ENCODE results near the gene KCTD2.
"Not testable (repeated sequence)": the region's sequence is repeated elsewhere in the genome, so short reads cannot be mapped to it uniquely, and the experiment has no call there.

KCTD2 gene

DNA sequence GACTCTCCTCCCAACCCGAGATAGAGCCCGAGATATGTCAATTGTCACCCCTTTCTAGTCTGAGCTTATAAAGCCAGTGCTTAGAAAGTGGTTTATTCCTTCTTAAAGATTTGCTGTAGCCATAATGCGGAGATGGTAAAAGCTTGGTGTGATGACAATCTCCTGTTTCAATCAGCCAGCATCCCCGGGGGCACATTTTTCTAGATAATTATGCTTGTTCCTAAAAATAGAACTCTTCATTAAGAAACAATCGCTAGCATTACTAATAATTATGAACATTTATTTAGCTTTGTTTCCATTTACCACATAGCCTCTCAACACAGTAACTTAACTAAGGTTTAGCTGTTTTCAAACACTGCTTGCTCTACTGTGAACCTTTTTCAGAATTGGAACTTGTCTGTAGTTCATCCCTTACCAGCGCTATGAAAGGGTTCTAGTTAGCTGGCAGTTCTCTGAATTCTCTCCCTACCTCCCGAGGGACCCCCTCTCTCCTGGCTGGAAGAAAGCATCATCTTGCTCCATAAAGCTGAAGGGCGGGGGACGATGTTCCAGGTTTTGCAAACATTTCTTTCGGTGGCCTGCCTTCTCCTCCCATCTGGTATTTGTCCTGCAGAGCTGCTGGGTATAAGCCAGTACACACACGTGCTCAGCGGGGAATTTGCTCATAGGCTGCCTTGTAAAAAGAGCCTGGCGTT is 35.5 kb upstream of the KCTD2 start:
- peaks cover 5% of the 10 kb centered on the region for H3K36me3 Mint-ChIP-seq (ENCODE audit: low read depth)
- no peaks in the 10 kb centered on the region for H3K9me3 Mint-ChIP-seq
- peak overlapping the region; percentile 88 for H3K27ac Mint-ChIP-seq
- DNase-seq (no peak), ATAC-seq (no peak)
- H3K27me3 Mint-ChIP-seq, result no peaks in the 10 kb centered on the region
- H3K4me3 Mint-ChIP-seq, result peak overlapping the region; percentile 86
- H3K4me1 Mint-ChIP-seq, result peaks cover 35% of the 10 kb centered on the region

DNA sequence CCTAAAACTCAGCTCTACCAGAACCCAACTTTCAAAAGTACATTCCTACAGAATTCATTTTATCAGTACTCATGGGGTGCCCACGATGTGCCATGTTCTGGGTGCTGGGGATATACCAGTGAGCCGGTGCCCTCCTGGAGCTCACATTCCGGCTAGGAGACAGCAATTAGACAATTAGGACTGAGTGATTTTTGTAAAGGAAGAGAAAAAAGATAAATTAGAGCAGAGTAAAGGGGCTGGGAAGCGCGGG is 35.0 kb upstream of the KCTD2 start:
- H3K27ac Mint-ChIP-seq, result peak overlapping the region; percentile 88
- H3K27me3 Mint-ChIP-seq, result no peaks in the 10 kb centered on the region
- peaks cover 35% of the 10 kb centered on the region for H3K4me1 Mint-ChIP-seq
- peaks cover 9% of the 10 kb centered on the region for H3K36me3 Mint-ChIP-seq (ENCODE audit: low read depth)
- H3K9me3 Mint-ChIP-seq, result no peaks in the 10 kb centered on the region
- no peak for ATAC-seq
- DNase-seq, result no peak
- H3K4me3 Mint-ChIP-seq, result peak overlapping the region; percentile 86

DNA sequence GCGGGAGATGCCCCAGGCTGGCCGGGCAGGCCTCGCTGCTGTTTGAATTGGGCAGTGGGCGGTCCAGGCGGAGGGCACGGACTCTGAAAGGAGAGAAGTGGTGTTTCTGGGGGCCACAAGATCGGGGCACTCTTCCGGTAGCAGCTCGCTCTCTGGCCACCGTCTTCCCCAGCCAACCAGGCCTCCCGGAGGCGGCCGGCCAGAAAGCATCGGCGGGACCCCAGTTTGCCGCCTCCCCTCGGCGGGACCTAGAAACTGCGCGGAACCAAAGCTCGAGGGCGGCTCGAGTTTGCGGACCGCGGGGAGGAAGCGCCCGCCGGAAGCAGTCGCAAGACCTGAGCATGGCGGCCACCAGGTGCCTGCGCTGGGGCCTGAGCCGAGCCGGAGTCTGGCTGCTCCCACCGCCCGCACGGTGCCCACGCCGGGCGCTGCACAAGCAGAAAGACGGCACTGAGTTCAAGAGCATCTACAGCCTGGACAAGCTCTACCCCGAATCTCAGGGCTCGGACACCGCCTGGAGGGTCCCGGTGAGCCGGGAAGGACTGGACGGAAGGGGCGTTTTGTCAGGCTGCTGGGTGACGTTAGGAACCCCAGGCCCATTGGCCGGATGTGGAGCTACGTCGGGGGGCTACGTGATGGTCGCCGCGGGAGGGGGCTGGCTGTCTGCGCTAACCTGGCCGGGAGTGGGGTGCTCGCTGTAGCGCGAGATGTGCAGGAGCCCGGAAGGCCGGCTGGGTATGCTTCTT is 34.5 kb upstream of the KCTD2 start, which contains the start of gene MRPL58:
MRPL58 (plus strand) TSS at position 325 of the 746 bp plus-strand sequence; CDS start at position 342, 17 bp downstream.
- ATAC-seq, result peak; percentile 92
- Mint-ChIP-seq H3K9me3 (no peaks in the 10 kb centered on the region), H3K4me1 (peaks cover 35% of the 10 kb centered on the region), H3K27ac (peak within 1 kb of the TSS; percentile 88), H3K36me3 (ENCODE audit: low read depth) (peaks cover 9% of the 10 kb centered on the region), H3K4me3 (peak within 1 kb of the TSS; percentile 86), H3K27me3 (no peaks in the 10 kb centered on the region)
- DNase-seq, result peak; percentile 87

DNA sequence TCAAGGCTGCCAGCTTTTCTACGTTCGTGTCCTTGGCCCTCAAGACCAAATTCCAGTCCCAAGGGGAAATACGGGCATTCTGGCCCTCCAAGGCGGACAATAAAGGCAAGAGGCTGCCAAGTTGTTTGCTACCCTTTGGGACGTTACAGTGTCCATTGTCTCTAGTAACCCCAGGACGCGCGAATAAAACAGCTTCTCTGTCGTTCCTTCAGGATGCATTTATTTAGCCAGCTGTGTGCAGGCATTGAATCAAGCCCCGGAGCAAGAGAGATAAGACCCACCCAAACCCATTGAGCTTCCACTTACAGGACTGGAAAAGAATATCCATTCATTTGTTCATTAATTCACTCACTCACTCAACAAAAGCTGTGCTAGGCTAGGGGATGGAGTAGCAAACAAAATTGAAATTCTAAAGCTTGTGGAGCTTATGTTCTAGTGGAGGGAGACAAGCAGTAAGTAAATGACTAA is 33.9 kb upstream of the KCTD2 start:
- Mint-ChIP-seq H3K4me3 (peak overlapping the region; percentile 86), H3K9me3 (no peaks in the 10 kb centered on the region), H3K27me3 (no peaks in the 10 kb centered on the region), H3K36me3 (ENCODE audit: low read depth) (peaks cover 9% of the 10 kb centered on the region), H3K4me1 (peaks cover 35% of the 10 kb centered on the region), H3K27ac (peak overlapping the region; percentile 88)
- DNase-seq (no peak), ATAC-seq (no peak)

DNA sequence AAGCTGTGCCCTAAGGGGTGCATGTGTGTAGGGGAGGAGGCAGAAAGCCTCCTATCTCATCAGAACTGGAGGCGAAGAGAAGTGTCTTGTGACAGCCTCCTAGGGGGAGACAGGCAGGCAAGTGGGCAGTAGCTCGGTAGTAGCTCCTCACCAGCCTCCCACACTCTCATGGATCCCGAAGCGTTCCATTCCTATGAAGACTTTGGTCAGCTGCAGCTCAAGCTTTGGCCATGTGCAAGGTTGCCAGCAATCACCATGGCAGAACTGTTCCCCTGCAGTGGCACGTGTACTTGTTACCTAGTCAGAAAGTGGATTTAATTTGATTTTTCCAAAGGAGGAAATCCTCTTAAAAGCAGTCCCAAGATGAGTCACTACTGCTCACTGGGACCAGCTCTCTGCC is 27.9 kb upstream of the KCTD2 start:
- Mint-ChIP-seq H3K4me1 (peaks cover 8% of the 10 kb centered on the region), H3K9me3 (no peaks in the 10 kb centered on the region), H3K27ac (no peak overlapping the region), H3K27me3 (no peaks in the 10 kb centered on the region), H3K4me3 (no peak overlapping the region), H3K36me3 (ENCODE audit: low read depth) (peaks cover 39% of the 10 kb centered on the region)
- DNase-seq (no peak), ATAC-seq (no peak)

DNA sequence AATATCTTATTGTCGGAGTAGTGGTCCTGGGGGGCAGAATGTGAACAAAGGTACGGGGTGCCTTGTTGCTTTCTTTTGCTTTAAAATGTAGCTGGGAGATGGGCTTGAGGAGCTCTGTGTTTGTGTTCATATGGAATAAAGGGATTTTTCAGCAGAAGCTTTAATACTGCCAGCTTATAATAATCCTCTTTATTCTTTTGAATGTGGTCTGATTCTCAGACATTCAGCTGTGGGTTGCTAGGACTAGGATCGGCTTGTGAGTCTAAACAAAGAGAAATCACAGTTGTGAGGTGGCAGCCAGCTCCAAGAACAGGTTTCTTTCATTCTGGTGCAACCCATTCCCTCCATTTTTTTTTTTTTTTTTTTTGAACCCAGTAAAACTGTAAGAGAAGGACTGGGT is 27.3 kb upstream of the KCTD2 start:
- Mint-ChIP-seq H3K36me3 (ENCODE audit: low read depth) (peaks cover 41% of the 10 kb centered on the region), H3K9me3 (no peaks in the 10 kb centered on the region), H3K27me3 (no peaks in the 10 kb centered on the region), H3K27ac (no peak overlapping the region), H3K4me3 (no peak overlapping the region), H3K4me1 (peaks cover 7% of the 10 kb centered on the region)
- no peak for ATAC-seq
- DNase-seq, result no peak

DNA sequence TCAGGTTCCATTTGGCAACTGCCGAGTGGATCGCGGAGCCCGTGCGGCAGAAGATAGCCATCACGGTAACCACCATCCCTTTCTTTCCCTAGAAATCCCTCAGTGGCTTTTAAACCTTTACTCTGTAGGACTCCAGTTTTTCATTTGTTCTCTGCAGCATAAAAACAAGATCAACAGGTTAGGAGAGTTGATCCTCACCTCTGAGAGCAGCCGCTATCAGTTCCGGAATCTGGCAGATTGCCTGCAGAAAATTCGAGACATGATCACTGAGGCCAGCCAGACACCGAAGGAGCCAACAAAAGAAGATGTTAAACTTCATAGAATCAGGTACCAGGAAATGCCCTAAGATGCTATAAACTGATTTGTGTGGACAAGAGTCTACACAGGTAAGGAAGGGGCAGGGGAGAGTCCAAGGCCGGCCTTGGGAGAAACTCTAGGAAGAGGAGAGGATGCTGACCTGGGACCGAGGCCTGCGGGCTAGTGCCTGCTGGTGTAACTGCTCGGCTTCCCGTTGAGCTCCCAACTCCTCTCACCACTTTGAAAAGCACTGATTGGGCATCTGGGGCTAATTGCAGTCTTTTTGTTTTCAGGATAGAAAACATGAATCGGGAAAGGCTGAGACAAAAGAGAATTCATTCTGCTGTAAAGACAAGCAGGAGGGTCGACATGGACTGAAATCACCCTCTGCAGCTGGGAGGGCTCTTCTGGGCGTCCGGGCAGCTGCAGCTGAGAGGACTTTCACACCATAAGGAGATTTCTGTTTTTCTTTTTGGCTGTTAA is 26.5 kb upstream of the KCTD2 start:
- H3K4me3 Mint-ChIP-seq, result no peak overlapping the region
- H3K27me3 Mint-ChIP-seq, result no peaks in the 10 kb centered on the region
- H3K27ac Mint-ChIP-seq, result no peak overlapping the region
- peaks cover 10% of the 10 kb centered on the region for H3K4me1 Mint-ChIP-seq
- ATAC-seq (no peak), DNase-seq (no peak)
- no peaks in the 10 kb centered on the region for H3K9me3 Mint-ChIP-seq
- peaks cover 46% of the 10 kb centered on the region for H3K36me3 Mint-ChIP-seq (ENCODE audit: low read depth)

DNA sequence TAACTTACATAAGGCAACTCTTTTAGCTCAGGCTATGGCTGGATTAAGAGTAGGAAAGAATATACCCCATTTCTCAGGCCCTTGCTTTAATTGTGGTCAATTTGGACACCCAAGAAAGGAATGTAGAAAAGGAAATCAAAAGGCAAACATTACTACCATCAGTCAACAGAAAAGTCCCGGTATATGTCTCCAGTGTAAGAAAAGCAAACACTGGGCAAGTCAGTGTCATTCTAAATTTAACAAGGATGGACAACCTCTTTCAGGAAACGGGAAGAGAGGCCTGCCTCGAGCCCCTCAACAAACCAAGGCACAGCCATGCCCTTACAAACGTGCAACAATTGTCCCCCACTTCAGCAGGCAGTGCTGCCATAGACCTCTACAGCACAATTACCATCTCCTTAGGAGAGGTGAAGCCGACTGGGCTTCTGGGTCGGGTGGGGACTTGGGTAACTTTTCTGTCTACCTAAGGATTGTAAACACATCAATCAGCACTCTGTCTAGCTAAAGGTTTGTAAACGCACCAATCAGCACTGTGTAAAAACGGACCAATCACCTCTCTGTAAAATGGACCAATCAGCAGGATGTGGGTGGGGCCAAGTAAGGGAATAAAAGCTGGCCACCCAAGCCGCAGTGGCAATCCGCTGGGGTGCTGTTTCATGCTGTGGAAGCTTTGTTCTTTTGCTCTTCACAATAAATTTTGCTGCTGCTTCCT is 22.2 kb upstream of the KCTD2 start:
- Mint-ChIP-seq H3K36me3 (ENCODE audit: low read depth) (peaks cover 34% of the 10 kb centered on the region), H3K4me1 (peaks cover 11% of the 10 kb centered on the region), H3K27me3 (no peaks in the 10 kb centered on the region), H3K4me3 (peak overlapping the region; percentile 21), H3K27ac (peak overlapping the region; percentile 42), H3K9me3 (no peaks in the 10 kb centered on the region)
- DNase-seq (peak; percentile 23), ATAC-seq (no peak)

DNA sequence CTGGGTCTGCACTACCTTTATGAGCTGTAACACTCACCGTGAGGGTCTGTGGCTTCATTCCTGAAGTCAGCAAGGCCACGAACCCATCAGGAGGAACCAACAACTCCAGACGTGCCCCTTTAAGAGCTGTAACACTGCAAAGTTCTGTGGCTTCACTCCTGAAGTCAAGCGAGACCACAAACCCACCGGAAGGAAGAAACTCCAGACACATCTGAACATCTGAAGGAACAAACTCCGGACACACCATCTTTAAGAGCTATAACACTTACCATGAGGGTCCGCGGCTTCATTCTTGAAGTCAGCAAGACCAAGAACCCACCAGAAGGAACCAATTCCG is 21.7 kb upstream of the KCTD2 start:
- Mint-ChIP-seq H3K4me3 (peak overlapping the region; percentile 21), H3K4me1 (peaks cover 11% of the 10 kb centered on the region), H3K27ac (peak overlapping the region; percentile 42), H3K36me3 (ENCODE audit: low read depth) (peaks cover 34% of the 10 kb centered on the region)
- not testable (repeated sequence) for DNase-seq, H3K27me3 Mint-ChIP-seq, H3K9me3 Mint-ChIP-seq, ATAC-seq

DNA sequence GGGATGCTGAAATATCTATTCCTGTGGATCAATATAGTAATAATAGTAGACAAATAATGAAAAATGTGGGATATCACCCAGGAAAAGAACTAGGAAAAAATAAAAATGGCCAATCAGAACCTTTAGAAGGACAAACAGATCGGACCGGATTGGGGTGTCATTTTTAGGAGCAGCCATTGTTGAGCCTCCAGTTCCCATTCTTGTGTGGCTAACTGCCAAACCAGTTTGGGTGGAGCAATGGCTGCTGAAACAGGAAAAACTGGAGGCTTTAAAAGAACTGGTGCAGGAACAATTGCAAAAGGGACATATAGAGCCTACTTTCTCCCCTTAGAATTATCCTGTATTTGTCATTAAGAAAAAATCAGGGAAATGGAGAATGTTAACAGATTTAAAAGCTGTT is 20.4 kb upstream of the KCTD2 start:
- not testable (repeated sequence) for H3K4me3 Mint-ChIP-seq, ATAC-seq, H3K27ac Mint-ChIP-seq, DNase-seq, H3K9me3 Mint-ChIP-seq, H3K27me3 Mint-ChIP-seq
- peaks cover 25% of the 10 kb centered on the region for H3K36me3 Mint-ChIP-seq (ENCODE audit: low read depth)
- H3K4me1 Mint-ChIP-seq, result peaks cover 15% of the 10 kb centered on the region

DNA sequence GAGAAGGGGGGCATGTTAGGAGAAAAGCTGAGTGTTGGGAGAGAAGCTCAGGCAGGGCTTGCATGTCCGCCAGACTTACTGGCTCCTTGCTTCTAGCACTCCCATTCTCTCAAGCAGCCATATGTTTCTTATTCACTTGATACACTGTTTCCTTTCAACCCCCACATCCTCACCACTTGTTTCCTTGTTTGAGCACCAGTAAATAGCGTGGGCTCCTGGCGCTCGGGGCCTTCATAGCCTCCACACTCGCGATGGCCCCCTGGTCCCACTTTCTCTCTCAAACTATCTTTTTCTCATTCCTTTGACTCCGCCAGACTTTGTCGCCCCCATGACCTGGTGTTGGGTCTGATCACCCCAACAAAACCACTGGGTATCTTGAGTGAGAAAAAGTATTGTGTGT is 16.9 kb upstream of the KCTD2 start:
- Mint-ChIP-seq H3K36me3 (ENCODE audit: low read depth) (peaks cover 10% of the 10 kb centered on the region), H3K9me3 (peaks cover 4% of the 10 kb centered on the region), H3K27ac (no peak overlapping the region), H3K4me1 (peaks cover 39% of the 10 kb centered on the region), H3K27me3 (peaks cover 4% of the 10 kb centered on the region), H3K4me3 (no peak overlapping the region)
- no peak for DNase-seq
- ATAC-seq, result no peak

DNA sequence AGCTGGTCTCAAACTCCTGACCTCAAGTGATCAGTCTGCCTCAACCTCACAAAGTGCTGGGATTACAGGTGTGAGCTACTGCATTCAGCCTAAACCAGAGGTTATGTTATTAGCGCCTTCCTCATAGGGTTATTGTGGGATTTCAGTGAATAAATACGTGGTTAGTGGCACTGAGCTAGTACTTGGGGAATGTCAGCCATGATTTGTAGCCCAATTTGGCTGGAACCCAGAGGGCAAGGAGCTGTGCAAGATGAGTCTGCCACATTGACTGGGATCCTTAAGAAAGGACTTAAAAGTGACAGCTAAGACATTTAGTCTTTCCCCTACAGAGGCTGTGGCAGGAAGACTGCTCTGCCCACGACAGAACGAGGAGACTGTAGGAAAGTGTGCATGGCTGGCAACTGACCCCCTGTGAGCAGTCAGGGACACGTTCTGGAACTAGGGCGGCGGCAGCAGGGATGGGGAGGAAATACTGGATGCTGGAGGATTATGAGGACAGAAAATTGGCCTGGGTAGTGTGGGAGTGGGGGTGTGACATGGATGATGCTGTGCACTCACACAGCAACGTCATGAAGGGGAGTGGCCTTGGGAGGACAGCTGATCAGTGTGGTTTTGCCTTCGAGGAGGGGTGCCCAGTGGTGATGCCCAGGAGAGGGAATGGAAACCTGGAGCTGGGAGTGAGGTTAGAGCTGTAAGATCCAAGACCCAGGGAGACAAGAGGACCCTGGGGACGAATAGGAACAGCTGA is 14.9 kb upstream of the KCTD2 start:
- ATAC-seq (no peak), DNase-seq (peak; percentile 64)
- H3K27me3 Mint-ChIP-seq, result peaks cover 4% of the 10 kb centered on the region
- peaks cover 4% of the 10 kb centered on the region for H3K9me3 Mint-ChIP-seq
- H3K4me1 Mint-ChIP-seq, result peaks cover 52% of the 10 kb centered on the region
- H3K4me3 Mint-ChIP-seq, result peak overlapping the region; percentile 95
- H3K36me3 Mint-ChIP-seq (ENCODE audit: low read depth), result peaks cover 7% of the 10 kb centered on the region
- peak overlapping the region; percentile 23 for H3K27ac Mint-ChIP-seq

DNA sequence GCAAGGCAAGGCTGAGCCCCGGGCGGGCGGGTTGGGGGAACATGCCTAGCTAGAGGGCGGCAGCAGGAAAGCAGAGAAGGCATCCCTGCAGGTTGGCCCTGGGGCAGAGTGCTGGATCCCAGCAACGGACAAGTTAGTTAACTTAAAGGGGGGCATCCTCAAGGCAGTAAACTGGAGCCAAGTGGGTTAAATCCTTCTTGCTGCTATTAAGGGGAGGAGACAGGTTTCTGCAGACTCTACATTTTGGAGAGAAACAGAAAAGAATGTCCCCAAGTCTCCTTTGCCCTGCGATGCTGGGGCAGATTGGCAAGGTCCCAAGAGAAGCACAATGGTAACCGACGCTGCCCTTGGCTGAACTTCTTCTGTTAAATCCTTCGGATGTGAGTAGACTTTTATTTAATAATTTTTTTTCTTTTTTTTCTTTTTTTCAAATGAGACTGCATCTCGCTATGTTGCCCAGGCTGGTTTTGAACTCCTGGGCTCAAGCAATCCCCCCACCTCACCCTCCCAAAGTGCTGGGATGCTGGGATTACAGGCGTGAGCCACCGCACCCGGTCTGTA is 14.2 kb upstream of the KCTD2 start:
- H3K9me3 Mint-ChIP-seq, result peaks cover 4% of the 10 kb centered on the region
- H3K27ac Mint-ChIP-seq, result no peak overlapping the region
- ATAC-seq, result no peak

More for the DNA sequence above, 14.2 kb upstream of the KCTD2 start:
- peaks cover 4% of the 10 kb centered on the region for H3K27me3 Mint-ChIP-seq
- peak overlapping the region; percentile 95 for H3K4me3 Mint-ChIP-seq
- H3K36me3 Mint-ChIP-seq (ENCODE audit: low read depth), result peaks cover 7% of the 10 kb centered on the region
- DNase-seq, result no peak
- H3K4me1 Mint-ChIP-seq, result peaks cover 57% of the 10 kb centered on the region

All from activated naive CD8-positive, alpha-beta T cell treated with anti-CD3 and anti-CD28 coated beads, Interleukin-2, amount 50 U/mL, for 24 hours (primary cell).